Right lobe of liver (tissue), 4 donors: ENCODE results near the gene CCSER1.

Source experiments
- CTCF ChIP-seq, 4 donors: fragments of 200-600 bp in 3 of 4; fragments of 450-650 bp in 1 of 4; IDR thresholded peaks; one replicate each; pipeline versions ENCODE4 v1.5.1 to v1.8.0; 2016 to 2022; ENCODE audit warnings: antibody characterized with exemption in 4 of 4, mild to moderate bottlenecking in 2 of 4
- POLR2A ChIP-seq: fragments of 450-650 bp; IDR thresholded peaks from one replicate; pipeline ENCODE4 v1.6.1; 2017; ENCODE audit warnings: antibody characterized with exemption, mild to moderate bottlenecking
- donor health status: DM: no; HTN: no; CAD: no.
- donor health status: DM: no; HTN: no; CAD: no.
- donor health status: DM: no; HTN: yes; CAD: no.

GRCh38 chr4:90904021-90904420 is 776.8 kb downstream of the CCSER1 start:
- no peak for TF ChIP-seq CTCF (IDR thresholded peaks at IDR 0.05)
- no peak for TF ChIP-seq POLR2A
